ENCODE results near the gene MPZL1. TPM values are rescaled to one million over a fixed set of nuclear protein-coding genes. Genes with fewer than 3 reads are reported as not detected.

The MPZL1 gene
- polyA plus RNA-seq, 2 of the 4 experiments (the other 2 are of a cell fraction) = 92.6 to 178 TPM

GRCh38 chr1:167786502-167786901 lies 64.7 kb downstream of the MPZL1 start:
- ChIA-PET CTCF (no interaction called here), POLR2A (no interaction called here)
- Histone ChIP-seq H3K4me2 (no peak overlapping the region), H3K4me1 (no peaks in the 10 kb centered on the region), H3K27ac (no peak overlapping the region), H3K4me3 (no peak overlapping the region), H3K9me3 (no peaks in the 10 kb centered on the region)
- ATAC-seq (no peak), DNase-seq (ENCODE audit: low read depth in 1 of 2, low spot score in 1 of 2) (no peak), FAIRE-seq (no peak)
- WGBS (ENCODE audit: missing lambda C conversion rate) = 90% methylated on average over 5 of the region's 5 CpGs
- TF ChIP-seq PHF8 (IDR thresholded peaks at IDR 0.05; ENCODE audit: borderline replicate concordance, low read depth) (no peak), BCL3 (IDR thresholded peaks at IDR 0.05) (no peak), POLR2AphosphoS2 (conservative IDR thresholded peaks at IDR 0.05; ENCODE audit: low read length) (no peak), EP300 (IDR thresholded peaks at IDR 0.05) (no peak), CHD2 (IDR thresholded peaks at IDR 0.05; ENCODE audit: low read length, partially characterized antibody) (no peak), CTCF (IDR thresholded peaks at IDR 0.05) (no peak), ESRRA (IDR thresholded peaks at IDR 0.05; ENCODE audit: borderline replicate concordance, low read length) (no peak), ZFP36 (IDR thresholded peaks at IDR 0.05; ENCODE audit: borderline replicate concordance, partially characterized antibody) (no peak), NFE2L2 (conservative IDR thresholded peaks at IDR 0.05; ENCODE audit: low read length) (no peak), JUN (IDR thresholded peaks at IDR 0.05) (no peak), CEBPB (IDR thresholded peaks at IDR 0.05) (no peak), RNF2 (IDR thresholded peaks at IDR 0.05; ENCODE audit: borderline replicate concordance, low read depth) (no peak), GATA3 (IDR thresholded peaks at IDR 0.05; ENCODE audit: borderline replicate concordance) (no peak), ZC3H11A (IDR thresholded peaks at IDR 0.05) (no peak), KDM5A (IDR thresholded peaks at IDR 0.05) (no peak), ZNF302 (CRISPR knock-in tag; IDR thresholded peaks at IDR 0.05) (no peak), POLR2A (IDR thresholded peaks at IDR 0.05; ENCODE audit: low read length) (no peak)
- TF ChIP-seq, protein P1, sequence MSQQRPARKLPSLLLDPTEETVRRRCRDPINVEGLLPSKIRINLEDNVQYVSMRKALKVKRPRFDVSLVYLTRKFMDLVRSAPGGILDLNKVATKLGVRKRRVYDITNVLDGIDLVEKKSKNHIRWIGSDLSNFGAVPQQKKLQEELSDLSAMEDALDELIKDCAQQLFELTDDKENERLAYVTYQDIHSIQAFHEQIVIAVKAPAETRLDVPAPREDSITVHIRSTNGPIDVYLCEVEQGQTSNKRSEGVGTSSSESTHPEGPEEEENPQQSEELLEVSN (IDR thresholded peaks at IDR 0.05; ENCODE audit: borderline replicate concordance, low read depth) = no peak
- TF ChIP-seq, protein P2, sequence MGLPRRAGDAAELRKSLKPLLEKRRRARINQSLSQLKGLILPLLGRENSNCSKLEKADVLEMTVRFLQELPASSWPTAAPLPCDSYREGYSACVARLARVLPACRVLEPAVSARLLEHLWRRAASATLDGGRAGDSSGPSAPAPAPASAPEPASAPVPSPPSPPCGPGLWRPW (IDR thresholded peaks at IDR 0.05) = no peak
- TF ChIP-seq, protein P3, sequence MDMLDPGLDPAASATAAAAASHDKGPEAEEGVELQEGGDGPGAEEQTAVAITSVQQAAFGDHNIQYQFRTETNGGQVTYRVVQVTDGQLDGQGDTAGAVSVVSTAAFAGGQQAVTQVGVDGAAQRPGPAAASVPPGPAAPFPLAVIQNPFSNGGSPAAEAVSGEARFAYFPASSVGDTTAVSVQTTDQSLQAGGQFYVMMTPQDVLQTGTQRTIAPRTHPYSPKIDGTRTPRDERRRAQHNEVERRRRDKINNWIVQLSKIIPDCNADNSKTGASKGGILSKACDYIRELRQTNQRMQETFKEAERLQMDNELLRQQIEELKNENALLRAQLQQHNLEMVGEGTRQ (IDR thresholded peaks at IDR 0.05) = no peak

GRCh38 chr1:167789501-167789900 lies 67.7 kb downstream of the MPZL1 start:
- no peak for FAIRE-seq
- TF ChIP-seq HOXA7 (CRISPR knock-in tag; IDR thresholded peaks at IDR 0.05) (no peak), RFX5 (IDR thresholded peaks at IDR 0.05) (no peak), JUN (IDR thresholded peaks at IDR 0.05) (no peak), CTCF (IDR thresholded peaks at IDR 0.05) (no peak), RARB (CRISPR knock-in tag; IDR thresholded peaks at IDR 0.05) (no peak), MAZ (IDR thresholded peaks at IDR 0.05; ENCODE audit: borderline replicate concordance, low read depth, low read length) (no peak), CHD2 (IDR thresholded peaks at IDR 0.05; ENCODE audit: low read length, partially characterized antibody) (no peak), CHD4 (IDR thresholded peaks at IDR 0.05; ENCODE audit: borderline replicate concordance) (no peak), FOXS1 (CRISPR knock-in tag; IDR thresholded peaks at IDR 0.05) (no peak), HOXB13 (CRISPR knock-in tag; IDR thresholded peaks at IDR 0.05; ENCODE audit: low read depth) (no peak), ZFP36 (IDR thresholded peaks at IDR 0.05; ENCODE audit: borderline replicate concordance, partially characterized antibody) (no peak), RAD21 (conservative IDR thresholded peaks at IDR 0.05 in 1 of 2, IDR thresholded peaks at IDR 0.05 in 1 of 2) (no peak), ZNF302 (CRISPR knock-in tag; IDR thresholded peaks at IDR 0.05) (no peak)
- TF ChIP-seq, protein P1 (IDR thresholded peaks at IDR 0.05; ENCODE audit: borderline replicate concordance, low read depth) = no peak
- TF ChIP-seq, protein P4, sequence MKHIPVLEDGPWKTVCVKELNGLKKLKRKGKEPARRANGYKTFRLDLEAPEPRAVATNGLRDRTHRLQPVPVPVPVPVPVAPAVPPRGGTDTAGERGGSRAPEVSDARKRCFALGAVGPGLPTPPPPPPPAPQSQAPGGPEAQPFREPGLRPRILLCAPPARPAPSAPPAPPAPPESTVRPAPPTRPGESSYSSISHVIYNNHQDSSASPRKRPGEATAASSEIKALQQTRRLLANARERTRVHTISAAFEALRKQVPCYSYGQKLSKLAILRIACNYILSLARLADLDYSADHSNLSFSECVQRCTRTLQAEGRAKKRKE (CRISPR knock-in tag; IDR thresholded peaks at IDR 0.05; ENCODE audit: low read depth) = no peak

More at GRCh38 chr1:167789501-167789900, 67.7 kb downstream of the MPZL1 start:
- DNase-seq (ENCODE audit: low read depth in 1 of 2, low spot score in 1 of 2) = no peak
- CTCF ChIA-PET = interaction anchor here (2.2 kb wide), 1 partner anchor 14 kb away, joined by 7 read pairs; no protein-coding TSS in a partner anchor
- no peak overlapping the region for H3K27ac ChIP-seq
- ATAC-seq = no peak
- no peak overlapping the region for H3K4me2 ChIP-seq
- POLR2A ChIA-PET = no interaction called here
- H3K4me1 ChIP-seq = no peaks in the 10 kb centered on the region
- 82% methylated on average over 3 of the region's 3 CpGs for WGBS (ENCODE audit: missing lambda C conversion rate)
- H3K4me3 ChIP-seq = no peak overlapping the region
- no peaks in the 10 kb centered on the region for H3K9me3 ChIP-seq

All from A549 (cell line).